HCT116 (cell line): ENCODE measurements around the gene TRERF1. TPM values are rescaled to one million over a fixed set of nuclear protein-coding genes. Genes with fewer than 3 reads are reported as not detected.

ENCODE experiments used
- ATAC-seq: fragments of 200-7000 bp; cut with Tn5 transposase; 2 replicates; pipeline ENCODE4 v1.9.1; 2020; ENCODE audit warnings: mild to moderate bottlenecking, moderate library complexity
- BruUV-seq: library from RNA; stranded (reverse); fragments of 400-500 nt; replicated peaks from 2 replicates; lab custom pipeline; 2021; lab: Mats Ljungman, UMichigan
- CTCF ChIA-PET: fragments of 300-600 bp; sonication (Branson Sonifier 250); formaldehyde crosslinking; loops from one replicate; lab custom pipeline; 2021; ENCODE audit warnings: antibody characterized with exemption; lab: Charles Lee
- POLR2A ChIA-PET: fragments of 300-600, 350-600 bp; sonication (Branson Sonifier 250); formaldehyde crosslinking; loops from one replicate; lab custom pipeline; 2021; ENCODE audit warnings: antibody characterized with exemption; lab: Charles Lee
- RAD21 ChIA-PET, 2 experiments: fragments of 300-600 bp; sonication (Branson Sonifier 250); formaldehyde crosslinking; loops; one replicate each; lab custom pipeline; 2023; ENCODE audit warnings: low total read pairs in 2 of 2; ENCODE audit not compliant: uncharacterized antibody in 2 of 2, unreplicated experiment in 2 of 2, low non-redundant PET in 1 of 2; lab: Charles Lee
- DNase-seq: peaks from one replicate; pipeline ENCODE4 v3.0.0-alpha.2; 2010; ENCODE audit warnings: low read depth, low spot score
- H2AFZ ChIP-seq: fragments of 200-600 bp; shearing (Covaris generic), sonication (generic); 2 replicates; pipeline ENCODE4 v1.6.1; 2017; ENCODE audit warnings: low read depth, mixed run types, mixed read lengths, antibody characterized with exemption, low read length; ENCODE audit not compliant: poor library complexity, severe bottlenecking
- H3K27ac ChIP-seq: 2 replicates; pipeline ENCODE4 v1.5.1; 2012; ENCODE audit warnings: low read depth, low read length
- H3K27me3 ChIP-seq: fragments of 200-600 bp; sonication (generic); 2 replicates; pipeline ENCODE4 v1.6.1; 2016; ENCODE audit warnings: mixed run types, low read length, mixed read lengths; ENCODE audit not compliant: insufficient read depth
- H3K36me3 ChIP-seq, 2 experiments: fragments of 200-500 bp in 1 of 2; fragments of 200-600 bp in 1 of 2; sonication (Bioruptor generic) in 1 of 2; sonication (generic) in 1 of 2; 2 replicates each; pipeline versions ENCODE4 v1.5.1 to v1.6.1; 2014 to 2016; ENCODE audit warnings: low read length in 2 of 2, inconsistent platforms in 1 of 2, mixed read lengths in 1 of 2, mixed run types in 1 of 2; ENCODE audit not compliant: insufficient read depth in 2 of 2, control insufficient read depth in 1 of 2
- H3K4me1 ChIP-seq, 2 experiments: fragments of 200-600 bp in 1 of 2; sonication (generic) in 1 of 2; 2 replicates each; pipeline versions ENCODE4 v1.5.1 to v1.6.1; 2012 to 2017; ENCODE audit warnings: low read length in 2 of 2, inconsistent platforms in 1 of 2, mild to moderate bottlenecking in 1 of 2, mixed read lengths in 1 of 2, mixed run types in 1 of 2, moderate library complexity in 1 of 2; ENCODE audit not compliant: insufficient read depth in 2 of 2, control insufficient read depth in 1 of 2
- H3K4me2 ChIP-seq: fragments of 200-600 bp; sonication (generic); 2 replicates; pipeline ENCODE4 v1.6.1; 2017; ENCODE audit warnings: mixed run types, low read length, mixed read lengths
- H3K4me3 ChIP-seq, 2 experiments: fragments of 200-600 bp in 1 of 2; sonication (generic) in 1 of 2; replicated peaks in 1 of 2; 2 replicates each; pipeline ENCODE4 v1.5.1; 2011 to 2016; ENCODE audit warnings: low read length in 2 of 2, control low read depth in 1 of 2, low read depth in 1 of 2, mild to moderate bottlenecking in 1 of 2, mixed read lengths in 1 of 2, mixed run types in 1 of 2
- H3K79me2 ChIP-seq: fragments of 200-600 bp; sonication (generic); 2 replicates; pipeline ENCODE4 v1.6.1; 2017; ENCODE audit warnings: mild to moderate bottlenecking, mixed run types, low read length, moderate library complexity, mixed read lengths; ENCODE audit not compliant: insufficient read depth
- H3K9ac ChIP-seq: fragments of 200-600 bp; sonication (generic); 2 replicates; pipeline ENCODE4 v1.6.1; 2016; ENCODE audit warnings: low read length, mixed read lengths
- H3K9me2 ChIP-seq: fragments of 200-600 bp; sonication (generic), shearing (Covaris generic); 2 replicates; pipeline ENCODE4 v1.6.1; 2017; ENCODE audit warnings: mixed run types, mild to moderate bottlenecking, moderate library complexity; ENCODE audit not compliant: insufficient read depth
- H3K9me3 ChIP-seq, 2 experiments: fragments of 200-500 bp in 1 of 2; fragments of 200-600 bp in 1 of 2; sonication (Bioruptor generic) in 1 of 2; sonication (generic) in 1 of 2; 2 replicates each; pipeline ENCODE4 v1.6.1; 2014 to 2017; ENCODE audit warnings: low read length in 2 of 2, mixed read lengths in 2 of 2, inconsistent platforms in 1 of 2, low read depth in 1 of 2, mild to moderate bottlenecking in 1 of 2, mixed run types in 1 of 2, moderate library complexity in 1 of 2; ENCODE audit not compliant: control insufficient read depth in 1 of 2, insufficient read depth in 1 of 2
- H4K20me1 ChIP-seq: fragments of 200-600 bp; sonication (generic), shearing (Covaris generic); 2 replicates; pipeline ENCODE4 v1.6.1; 2017; ENCODE audit warnings: mixed run types, mild to moderate bottlenecking, moderate library complexity; ENCODE audit not compliant: insufficient read depth
- CBX3 ChIP-seq: IDR thresholded peaks from 2 replicates; pipeline ENCODE4 v1.6.1; 2012; ENCODE audit warnings: low read depth
- EGR1 ChIP-seq: IDR thresholded peaks from 2 replicates; pipeline ENCODE4 v1.6.1; 2012; ENCODE audit warnings: low read depth
- ELF1 ChIP-seq: IDR thresholded peaks from 2 replicates; pipeline ENCODE4 v1.6.1; 2012; ENCODE audit warnings: low read depth, borderline replicate concordance
- EZH2phosphoT487 ChIP-seq: fragments of 200-600 bp; IDR thresholded peaks from 2 replicates; pipeline ENCODE4 v1.6.1; 2018; ENCODE audit warnings: antibody characterized with exemption, borderline replicate concordance
- FOSL1 ChIP-seq: IDR thresholded peaks from 2 replicates; pipeline ENCODE4 v1.6.1; 2012; ENCODE audit warnings: low read depth
- POLR2AphosphoS5 ChIP-seq: IDR thresholded peaks from 2 replicates; pipeline ENCODE4 v1.6.1; 2011; ENCODE audit warnings: mild to moderate bottlenecking, low read depth, low read length, moderate library complexity
- SIN3A ChIP-seq: IDR thresholded peaks from 2 replicates; pipeline ENCODE4 v1.6.1; 2012; ENCODE audit warnings: low read depth
- SP1 ChIP-seq: IDR thresholded peaks from 2 replicates; pipeline ENCODE4 v1.6.1; 2012; ENCODE audit warnings: low read depth
- SRF ChIP-seq: IDR thresholded peaks from 2 replicates; pipeline ENCODE4 v1.6.1; 2012; ENCODE audit warnings: low read depth
- TCF7L2 ChIP-seq: IDR thresholded peaks from 2 replicates; pipeline ENCODE4 v1.7.0; 2011; ENCODE audit warnings: borderline replicate concordance, inconsistent platforms; ENCODE audit not compliant: insufficient read depth, insufficient read length; ENCODE audit errors: extremely low read depth
- ZFX ChIP-seq: fragments of 450-650 bp; IDR thresholded peaks from 2 replicates; pipeline ENCODE4 v1.6.1; 2017
- ZNF274 ChIP-seq: fragments of 200-500 bp; sonication (Bioruptor generic); IDR thresholded peaks from 2 replicates; pipeline ENCODE4 v1.6.1; 2014; ENCODE audit warnings: mild to moderate bottlenecking, low read depth, low read length, inconsistent platforms
- intact Hi-C: fragments of 100-400 bp; cut with micrococcal nuclease; formaldehyde crosslinking; loops from 2 replicates; pipeline ENCODE4 v1.10.0; 2022
- total RNA-seq: library from RNA; stranded (reverse); gene quantifications from one replicate; pipeline ENCODE4 v1.2.1, GENCODE V29; 2021; ENCODE audit not compliant: unreplicated experiment
- TF ChIP-seq, protein P1 (sequence below): IDR thresholded peaks from 2 replicates; pipeline ENCODE4 v1.6.1; 2012; ENCODE audit warnings: low read depth
- TF ChIP-seq, protein P2 (sequence below), 3 experiments: fragments of 200-600 bp in 1 of 3; sonication (generic) in 1 of 3; IDR thresholded peaks in 2 of 3; conservative IDR thresholded peaks in 1 of 3; 2 replicates each; pipeline ENCODE4 v1.5.1; 2012 to 2017; ENCODE audit warnings: low read depth in 2 of 3, low read length in 2 of 3, antibody characterized with exemption in 1 of 3, borderline replicate concordance in 1 of 3, control low read depth in 1 of 3, mild to moderate bottlenecking in 1 of 3, mixed read lengths in 1 of 3, mixed run types in 1 of 3, moderate library complexity in 1 of 3; ENCODE audit not compliant: insufficient read depth in 1 of 3
- TF ChIP-seq, protein P3 (sequence below): IDR thresholded peaks from 2 replicates; pipeline ENCODE4 v1.6.1; 2011; ENCODE audit warnings: mild to moderate bottlenecking, low read length, moderate library complexity; ENCODE audit not compliant: insufficient replicate concordance; ENCODE audit errors: extremely low read depth

The TRERF1 gene
- total RNA-seq, 1 experiment from 2014 or later: 12.4 TPM

DNA sequence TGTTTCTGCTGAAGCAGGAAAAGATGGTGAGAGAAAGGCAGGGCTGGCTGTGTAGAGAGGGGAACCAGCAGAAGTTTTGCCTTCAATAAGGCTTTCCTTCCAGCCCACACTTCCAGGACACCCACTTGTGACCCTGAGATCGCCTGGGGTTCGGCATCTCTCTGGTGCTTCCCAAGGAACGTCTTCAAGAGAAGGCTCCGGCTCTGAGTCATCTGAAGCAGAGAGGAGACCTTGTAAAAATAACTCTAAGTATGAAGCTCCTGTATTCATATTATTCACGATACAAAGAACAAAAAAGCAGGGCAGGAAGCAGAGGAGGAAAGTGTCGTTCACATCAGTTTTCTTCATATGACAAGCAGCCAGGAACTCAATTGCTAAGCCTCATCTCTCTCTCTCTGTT, 138.7 kb downstream of the TRERF1 start (continued):
- TF ChIP-seq, protein P1, sequence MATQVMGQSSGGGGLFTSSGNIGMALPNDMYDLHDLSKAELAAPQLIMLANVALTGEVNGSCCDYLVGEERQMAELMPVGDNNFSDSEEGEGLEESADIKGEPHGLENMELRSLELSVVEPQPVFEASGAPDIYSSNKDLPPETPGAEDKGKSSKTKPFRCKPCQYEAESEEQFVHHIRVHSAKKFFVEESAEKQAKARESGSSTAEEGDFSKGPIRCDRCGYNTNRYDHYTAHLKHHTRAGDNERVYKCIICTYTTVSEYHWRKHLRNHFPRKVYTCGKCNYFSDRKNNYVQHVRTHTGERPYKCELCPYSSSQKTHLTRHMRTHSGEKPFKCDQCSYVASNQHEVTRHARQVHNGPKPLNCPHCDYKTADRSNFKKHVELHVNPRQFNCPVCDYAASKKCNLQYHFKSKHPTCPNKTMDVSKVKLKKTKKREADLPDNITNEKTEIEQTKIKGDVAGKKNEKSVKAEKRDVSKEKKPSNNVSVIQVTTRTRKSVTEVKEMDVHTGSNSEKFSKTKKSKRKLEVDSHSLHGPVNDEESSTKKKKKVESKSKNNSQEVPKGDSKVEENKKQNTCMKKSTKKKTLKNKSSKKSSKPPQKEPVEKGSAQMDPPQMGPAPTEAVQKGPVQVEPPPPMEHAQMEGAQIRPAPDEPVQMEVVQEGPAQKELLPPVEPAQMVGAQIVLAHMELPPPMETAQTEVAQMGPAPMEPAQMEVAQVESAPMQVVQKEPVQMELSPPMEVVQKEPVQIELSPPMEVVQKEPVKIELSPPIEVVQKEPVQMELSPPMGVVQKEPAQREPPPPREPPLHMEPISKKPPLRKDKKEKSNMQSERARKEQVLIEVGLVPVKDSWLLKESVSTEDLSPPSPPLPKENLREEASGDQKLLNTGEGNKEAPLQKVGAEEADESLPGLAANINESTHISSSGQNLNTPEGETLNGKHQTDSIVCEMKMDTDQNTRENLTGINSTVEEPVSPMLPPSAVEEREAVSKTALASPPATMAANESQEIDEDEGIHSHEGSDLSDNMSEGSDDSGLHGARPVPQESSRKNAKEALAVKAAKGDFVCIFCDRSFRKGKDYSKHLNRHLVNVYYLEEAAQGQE: no peak
- TF ChIP-seq EZH2phosphoT487 (no peak), ZFX (no peak)
- TF ChIP-seq, protein P2, sequence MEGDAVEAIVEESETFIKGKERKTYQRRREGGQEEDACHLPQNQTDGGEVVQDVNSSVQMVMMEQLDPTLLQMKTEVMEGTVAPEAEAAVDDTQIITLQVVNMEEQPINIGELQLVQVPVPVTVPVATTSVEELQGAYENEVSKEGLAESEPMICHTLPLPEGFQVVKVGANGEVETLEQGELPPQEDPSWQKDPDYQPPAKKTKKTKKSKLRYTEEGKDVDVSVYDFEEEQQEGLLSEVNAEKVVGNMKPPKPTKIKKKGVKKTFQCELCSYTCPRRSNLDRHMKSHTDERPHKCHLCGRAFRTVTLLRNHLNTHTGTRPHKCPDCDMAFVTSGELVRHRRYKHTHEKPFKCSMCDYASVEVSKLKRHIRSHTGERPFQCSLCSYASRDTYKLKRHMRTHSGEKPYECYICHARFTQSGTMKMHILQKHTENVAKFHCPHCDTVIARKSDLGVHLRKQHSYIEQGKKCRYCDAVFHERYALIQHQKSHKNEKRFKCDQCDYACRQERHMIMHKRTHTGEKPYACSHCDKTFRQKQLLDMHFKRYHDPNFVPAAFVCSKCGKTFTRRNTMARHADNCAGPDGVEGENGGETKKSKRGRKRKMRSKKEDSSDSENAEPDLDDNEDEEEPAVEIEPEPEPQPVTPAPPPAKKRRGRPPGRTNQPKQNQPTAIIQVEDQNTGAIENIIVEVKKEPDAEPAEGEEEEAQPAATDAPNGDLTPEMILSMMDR (IDR thresholded peaks at IDR 0.05 in 2 of 3, conservative IDR thresholded peaks at IDR 0.05 in 1 of 3; ENCODE audit: borderline replicate concordance in 1 of 3, insufficient read depth in 1 of 3, low read depth in 2 of 3, low read length in 2 of 3): no peak

DNA sequence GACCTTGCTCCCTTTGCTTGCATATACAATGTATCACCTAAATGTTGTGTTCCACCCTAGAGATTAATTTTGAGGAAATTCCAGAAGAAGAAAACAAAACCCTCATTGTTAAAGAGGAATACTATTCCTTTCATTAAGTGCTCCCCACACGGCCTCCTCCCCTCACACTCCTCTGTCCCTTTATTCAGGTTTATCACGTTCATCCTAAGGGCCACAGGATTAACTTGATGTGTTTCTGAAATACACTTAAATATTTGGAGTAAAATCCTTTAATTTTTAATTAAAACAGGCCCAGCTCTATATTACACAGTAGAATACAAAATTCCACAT, 144.6 kb downstream of the TRERF1 start:
- no TSS peak for BruUV-seq
- Histone ChIP-seq H2AFZ (no peak overlapping the region), H3K4me3 (no peak overlapping the region), H3K9ac (no peak overlapping the region), H3K9me2 (no peaks in the 10 kb centered on the region), H3K27me3 (no peaks in the 10 kb centered on the region), H3K36me3 (no peaks in the 10 kb centered on the region), H3K79me2 (no peaks in the 10 kb centered on the region), H4K20me1 (no peaks in the 10 kb centered on the region), H3K27ac (no peak overlapping the region), H3K9me3 (no peaks in the 10 kb centered on the region), H3K4me2 (no peak overlapping the region), H3K4me1 (peaks cover 4 to 14% of the 10 kb centered on the region in 2 experiments; a peak in 3 of 4 replicates)
- CTCF ChIA-PET: no interaction called here
- ATAC-seq (no peak), DNase-seq (no peak)
- RAD21 ChIA-PET: no interaction called here
- intact Hi-C loops: loop anchor here (5.0 kb wide), 1 partner anchor 225 kb away; no protein-coding TSS in a partner anchor
- POLR2A ChIA-PET: no interaction called here
- TF ChIP-seq CBX3 (no peak), SP1 (no peak), EZH2phosphoT487 (no peak), ZFX (no peak), SRF (no peak), TCF7L2 (no peak), POLR2AphosphoS5 (no peak), ELF1 (no peak), ZNF274 (no peak), SIN3A (no peak), EGR1 (no peak), FOSL1 (no peak)
- TF ChIP-seq, protein P3, sequence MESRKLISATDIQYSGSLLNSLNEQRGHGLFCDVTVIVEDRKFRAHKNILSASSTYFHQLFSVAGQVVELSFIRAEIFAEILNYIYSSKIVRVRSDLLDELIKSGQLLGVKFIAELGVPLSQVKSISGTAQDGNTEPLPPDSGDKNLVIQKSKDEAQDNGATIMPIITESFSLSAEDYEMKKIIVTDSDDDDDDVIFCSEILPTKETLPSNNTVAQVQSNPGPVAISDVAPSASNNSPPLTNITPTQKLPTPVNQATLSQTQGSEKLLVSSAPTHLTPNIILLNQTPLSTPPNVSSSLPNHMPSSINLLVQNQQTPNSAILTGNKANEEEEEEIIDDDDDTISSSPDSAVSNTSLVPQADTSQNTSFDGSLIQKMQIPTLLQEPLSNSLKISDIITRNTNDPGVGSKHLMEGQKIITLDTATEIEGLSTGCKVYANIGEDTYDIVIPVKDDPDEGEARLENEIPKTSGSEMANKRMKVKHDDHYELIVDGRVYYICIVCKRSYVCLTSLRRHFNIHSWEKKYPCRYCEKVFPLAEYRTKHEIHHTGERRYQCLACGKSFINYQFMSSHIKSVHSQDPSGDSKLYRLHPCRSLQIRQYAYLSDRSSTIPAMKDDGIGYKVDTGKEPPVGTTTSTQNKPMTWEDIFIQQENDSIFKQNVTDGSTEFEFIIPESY: no peak
- TF ChIP-seq, protein P2 (IDR thresholded peaks at IDR 0.05 in 2 of 3, conservative IDR thresholded peaks at IDR 0.05 in 1 of 3; ENCODE audit: borderline replicate concordance in 1 of 3, insufficient read depth in 1 of 3, low read depth in 2 of 3, low read length in 2 of 3): no peak
